Lung (tissue), 12 donors: Measurements from ENCODE around the gene TENT5C. TPM values are rescaled to one million over a fixed set of nuclear protein-coding genes. Genes with fewer than 3 reads are reported as not detected.

ENCODE experiments used
- ATAC-seq: fragments of 200-7000 bp; cut with Tn5 transposase; one replicate; pipeline ENCODE4 v1.9.1; 2020; ENCODE audit warnings: moderate number of reproducible peaks; ENCODE audit not compliant: insufficient read depth, low FRiP score
- DNase-seq, 3 donors: peaks; one replicate each; pipeline ENCODE4 v3.0.0-alpha.2; 2013 to 2017
- H3K27ac ChIP-seq, 2 donors: one replicate each; pipeline ENCODE4 v1.5.1; 2013; ENCODE audit warnings: mild to moderate bottlenecking in 2 of 2, moderate library complexity in 2 of 2, control low read depth in 1 of 2, inconsistent platforms in 1 of 2, low read depth in 1 of 2, low read length in 1 of 2
- H3K27me3 ChIP-seq, 3 donors: one replicate each; pipeline ENCODE4 v1.5.1; 2013; ENCODE audit warnings: low read length in 2 of 3; ENCODE audit not compliant: control insufficient read depth in 3 of 3, insufficient read depth in 3 of 3
- H3K36me3 ChIP-seq, 4 donors: one replicate each; pipeline ENCODE4 v1.5.1; 2013; ENCODE audit warnings: low read length in 4 of 4, mild to moderate bottlenecking in 1 of 4, moderate library complexity in 1 of 4; ENCODE audit not compliant: control insufficient read depth in 4 of 4, insufficient read depth in 4 of 4
- H3K4me1 ChIP-seq, 5 donors: one replicate each; pipeline ENCODE4 v1.5.1; 2013; ENCODE audit warnings: low read length in 5 of 5, mild to moderate bottlenecking in 2 of 5, moderate library complexity in 1 of 5; ENCODE audit not compliant: control insufficient read depth in 5 of 5, insufficient read depth in 5 of 5
- H3K4me3 ChIP-seq: one replicate; pipeline ENCODE4 v1.5.1; 2013; ENCODE audit warnings: mild to moderate bottlenecking, control low read depth, moderate library complexity
- H3K9ac ChIP-seq, 2 donors: one replicate each; pipeline ENCODE4 v1.5.1; 2013; ENCODE audit warnings: low read length in 2 of 2, control low read depth in 1 of 2; ENCODE audit not compliant: insufficient read depth in 1 of 2
- H3K9me3 ChIP-seq, 4 donors: one replicate each; pipeline ENCODE4 v1.5.1; 2013; ENCODE audit warnings: low read length in 3 of 4, mild to moderate bottlenecking in 1 of 4, moderate library complexity in 1 of 4; ENCODE audit not compliant: control insufficient read depth in 4 of 4, insufficient read depth in 3 of 4
- CTCF ChIP-seq: IDR thresholded peaks from 2 replicates; pipeline ENCODE4 v1.5.1; 2012; ENCODE audit warnings: mild to moderate bottlenecking; ENCODE audit errors: control extremely low read depth, extremely low read depth
- WGBS, 2 donors: extraction: QIAGEN DNeasy Blood & Tissue Kit; methylation state at CpG; one replicate each; pipeline ENCODE4 v1.1.7; 2013; 5-methylcytosine and 5-hydroxymethylcytosine counted together
- polyA plus RNA-seq, 2 donors: library from polyadenylated mRNA; stranded (reverse); fragments of 200-250 nt; gene quantifications; one replicate each; pipeline ENCODE4 v1.2.1, GENCODE V29; 2013
- total RNA-seq, 2 donors: library from RNA; depleted of rRNA in 1 of 2; stranded (reverse); fragments of >200 nt in 1 of 2; gene quantifications; one replicate each; pipeline ENCODE4 v1.2.1, GENCODE V29; 2014 to 2021
- donor health status: control.
- donor health status: control.
- donor health status: Bipolar disorder and iron deficiency.
- donor health status: healthy.
- donor health status: DM: yes; HTN: yes; CAD: no.

The TENT5C gene
- total and polyA plus RNA-seq, 4 donors: 2.7 to 39.0 (median 17.5) TPM

- Histone ChIP-seq H3K27ac (no peak overlapping the region), H3K4me1 (peaks cover 0 to 19% (median 5%) of the 10 kb centered on the region in 5 donors), H3K36me3 (no peaks in the 10 kb centered on the region), H3K27me3 (peaks cover 0 to 3% (median 0%) of the 10 kb centered on the region in 3 donors), H3K9ac (no peak overlapping the region), H3K9me3 (peaks cover 0 to 3% (median 0%) of the 10 kb centered on the region in 4 donors), H3K4me3 (no peak overlapping the region)
- TF ChIP-seq CTCF: no peak
- no peak for ATAC-seq
- DNase-seq: no peak
- 71 to 73% methylated on average over 10 of the region's 10 CpGs for WGBS, 2 donors
Observed at GRCh38 chr1:117656202-117656641, 50.4 kb downstream of the TENT5C start.

- Histone ChIP-seq H3K27ac (no peak overlapping the region), H3K4me1 (peaks cover 0 to 19% (median 5%) of the 10 kb centered on the region in 5 donors), H3K9me3 (no peaks in the 10 kb centered on the region), H3K27me3 (peaks cover 0 to 3% (median 0%) of the 10 kb centered on the region in 3 donors), H3K4me3 (no peak overlapping the region), H3K9ac (no peak overlapping the region), H3K36me3 (no peaks in the 10 kb centered on the region)
- DNase-seq (no peak), ATAC-seq (no peak)
- 50 to 57% methylated on average over 3 of the region's 3 CpGs for WGBS, 2 donors
- TF ChIP-seq CTCF: no peak
Observed at GRCh38 chr1:117657031-117657430, 51.2 kb downstream of the TENT5C start.

GRCh38 chr1:117657949-117658660 is 52.3 kb downstream of the TENT5C start:
- ATAC-seq (no peak), DNase-seq (no peak)
- no peak for TF ChIP-seq CTCF
- Histone ChIP-seq H3K9ac (no peak overlapping the region), H3K27ac (no peak overlapping the region), H3K9me3 (peaks cover 0 to 4% (median 0%) of the 10 kb centered on the region in 4 donors), H3K36me3 (no peaks in the 10 kb centered on the region), H3K4me1 (peaks cover 0 to 19% (median 5%) of the 10 kb centered on the region in 5 donors), H3K4me3 (no peak overlapping the region), H3K27me3 (peaks cover 0 to 3% (median 0%) of the 10 kb centered on the region in 3 donors)
- WGBS, 2 donors: 93 to 96% methylated on average over 5 of the region's 5 CpGs
